Fibroblast of lung (primary cell): ENCODE results near the gene IGFBP2. TPM values are rescaled to one million over a fixed set of nuclear protein-coding genes. Genes with fewer than 3 reads are reported as not detected.
A peak's percentile ranks its signal among the peaks of the same experiment; 100 is the strongest.

ENCODE experiments used
- DNase-seq, 2 donors: peaks; one replicate each; pipeline versions ENCODE4 v3.0.0 to v3.0.0-alpha.2; 2010; ENCODE audit warnings: low read depth in 2 of 2
- H2AFZ ChIP-seq: 2 replicates; pipeline ENCODE4 v1.5.1; 2012; ENCODE audit warnings: low read length, control low read depth, inconsistent platforms
- H3K27ac ChIP-seq: 2 replicates; pipeline ENCODE4 v1.5.1; 2011; ENCODE audit warnings: low read length, control low read depth; ENCODE audit not compliant: insufficient read depth
- H3K27me3 ChIP-seq: 2 replicates; pipeline ENCODE4 v1.5.1; 2011; ENCODE audit warnings: mild to moderate bottlenecking, low read length; ENCODE audit not compliant: control insufficient read depth, insufficient read depth
- H3K36me3 ChIP-seq: 2 replicates; pipeline ENCODE4 v1.5.1; 2011; ENCODE audit warnings: low read length; ENCODE audit not compliant: control insufficient read depth, insufficient read depth
- H3K4me1 ChIP-seq: 2 replicates; pipeline ENCODE4 v1.5.1; 2011; ENCODE audit warnings: low read length; ENCODE audit not compliant: control insufficient read depth, insufficient read depth; ENCODE audit errors: extremely low read depth
- H3K4me2 ChIP-seq: 2 replicates; pipeline ENCODE4 v1.5.1; 2011; ENCODE audit warnings: low read length, control low read depth; ENCODE audit not compliant: insufficient read depth; ENCODE audit errors: extremely low read depth
- H3K4me3 ChIP-seq, 4 experiments: fragments of 200-600 bp in 1 of 4; sonication (generic) in 1 of 4; replicated peaks in 1 of 4; 2 replicates each; pipeline ENCODE4 v1.5.1; 2011 to 2016; ENCODE audit warnings: low read length in 4 of 4, low read depth in 3 of 4, mild to moderate bottlenecking in 3 of 4, control low read depth in 2 of 4, inconsistent platforms in 1 of 4, mixed read lengths in 1 of 4; ENCODE audit not compliant: insufficient read depth in 1 of 4; ENCODE audit errors: control extremely low read depth in 1 of 4
- H3K79me2 ChIP-seq: 2 replicates; pipeline ENCODE4 v1.5.1; 2012; ENCODE audit warnings: mild to moderate bottlenecking, low read length, inconsistent platforms; ENCODE audit not compliant: control insufficient read depth, insufficient read depth
- H3K9ac ChIP-seq: 2 replicates; pipeline ENCODE4 v1.5.1; 2011; ENCODE audit warnings: mild to moderate bottlenecking, low read length, control low read depth; ENCODE audit not compliant: insufficient read depth
- H3K9me3 ChIP-seq: 2 replicates; pipeline ENCODE4 v1.5.1; 2012; ENCODE audit warnings: low read depth, low read length; ENCODE audit not compliant: control insufficient read depth, insufficient read depth
- H4K20me1 ChIP-seq: 2 replicates; pipeline ENCODE4 v1.5.1; 2011; ENCODE audit warnings: low read length; ENCODE audit not compliant: control insufficient read depth, insufficient read depth; ENCODE audit errors: extremely low read depth
- EZH2 ChIP-seq: IDR thresholded peaks from 2 replicates; pipeline ENCODE4 v1.5.1; 2012; ENCODE audit warnings: low read length, control low read depth, mild to moderate bottlenecking; ENCODE audit errors: missing control alignments
- polyA plus RNA-seq, 2 donors: library from polyadenylated mRNA; depleted of rRNA in 1 of 2; stranded (reverse) in 1 of 2; unstranded in 1 of 2; fragments of >200 nt; gene quantifications; 2 replicates each; pipeline ENCODE4 v1.2.1, GENCODE V29; 2011 to 2012; ENCODE audit warnings: missing spikeins in 1 of 2
- total RNA-seq: library from RNA; depleted of rRNA; stranded (reverse); fragments of >200 nt; gene quantifications from 2 replicates; pipeline ENCODE4 v1.2.1, GENCODE V29; 2014
- TF ChIP-seq, protein P1 (sequence below), 2 donors: IDR thresholded peaks in 1 of 2; conservative IDR thresholded peaks in 1 of 2; 1 replicate in 1 of 2; 2 replicates in 1 of 2; pipeline ENCODE4 v1.5.1; 2011 to 2012; ENCODE audit warnings: low read length in 2 of 2, control low read depth in 1 of 2, inconsistent platforms in 1 of 2, low read depth in 1 of 2, mild to moderate bottlenecking in 1 of 2

IGFBP2 gene
- total and polyA plus RNA-seq, 2 donors (not counting 1 experiment from before 2014, with no cell fraction given), result 8.6 to 36.3 TPM

DNA sequence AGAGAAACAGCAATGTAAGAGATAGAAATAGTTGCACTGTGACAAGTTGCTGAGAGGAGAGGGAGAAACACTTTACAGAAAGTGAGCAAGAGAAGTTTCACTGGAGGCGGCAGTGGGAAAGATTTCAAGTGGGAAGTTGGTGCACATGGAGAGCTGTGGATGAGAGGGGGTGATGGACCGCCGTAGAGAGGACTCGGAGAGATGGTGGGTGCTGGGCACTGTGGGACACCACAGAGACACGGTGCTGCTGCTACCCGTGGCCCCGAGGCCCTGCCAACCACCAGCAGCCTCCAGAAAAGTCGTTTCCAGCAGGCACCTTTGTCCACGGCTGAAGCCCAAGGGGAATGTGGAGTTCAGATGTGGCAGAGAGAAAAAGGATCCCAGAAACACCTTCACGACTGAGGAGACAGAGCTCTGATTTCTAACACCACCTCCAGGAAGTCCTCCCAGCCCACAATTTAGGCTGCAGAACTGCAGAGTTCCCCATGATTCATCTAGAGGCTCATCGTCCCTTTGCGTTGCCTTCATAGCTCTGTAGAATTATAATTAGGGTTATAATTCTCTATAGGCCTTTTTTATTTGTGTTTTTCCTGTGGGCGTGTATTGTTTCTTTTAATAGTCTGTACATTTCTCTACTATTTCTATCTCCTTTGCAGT is 15.9 kb upstream of the IGFBP2 start:
- Histone ChIP-seq H3K27ac (no peak overlapping the region), H3K9me3 (no peaks in the 10 kb centered on the region), H3K4me1 (peaks cover 2% of the 10 kb centered on the region), H3K36me3 (no peaks in the 10 kb centered on the region), H3K79me2 (no peaks in the 10 kb centered on the region), H3K9ac (no peak overlapping the region), H4K20me1 (no peaks in the 10 kb centered on the region), H2AFZ (no peak overlapping the region), H3K4me3 (no peak overlapping the region), H3K27me3 (no peaks in the 10 kb centered on the region), H3K4me2 (no peak overlapping the region)
- no peak for DNase-seq
- no peak for TF ChIP-seq EZH2
- TF ChIP-seq, protein P1, sequence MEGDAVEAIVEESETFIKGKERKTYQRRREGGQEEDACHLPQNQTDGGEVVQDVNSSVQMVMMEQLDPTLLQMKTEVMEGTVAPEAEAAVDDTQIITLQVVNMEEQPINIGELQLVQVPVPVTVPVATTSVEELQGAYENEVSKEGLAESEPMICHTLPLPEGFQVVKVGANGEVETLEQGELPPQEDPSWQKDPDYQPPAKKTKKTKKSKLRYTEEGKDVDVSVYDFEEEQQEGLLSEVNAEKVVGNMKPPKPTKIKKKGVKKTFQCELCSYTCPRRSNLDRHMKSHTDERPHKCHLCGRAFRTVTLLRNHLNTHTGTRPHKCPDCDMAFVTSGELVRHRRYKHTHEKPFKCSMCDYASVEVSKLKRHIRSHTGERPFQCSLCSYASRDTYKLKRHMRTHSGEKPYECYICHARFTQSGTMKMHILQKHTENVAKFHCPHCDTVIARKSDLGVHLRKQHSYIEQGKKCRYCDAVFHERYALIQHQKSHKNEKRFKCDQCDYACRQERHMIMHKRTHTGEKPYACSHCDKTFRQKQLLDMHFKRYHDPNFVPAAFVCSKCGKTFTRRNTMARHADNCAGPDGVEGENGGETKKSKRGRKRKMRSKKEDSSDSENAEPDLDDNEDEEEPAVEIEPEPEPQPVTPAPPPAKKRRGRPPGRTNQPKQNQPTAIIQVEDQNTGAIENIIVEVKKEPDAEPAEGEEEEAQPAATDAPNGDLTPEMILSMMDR (conservative IDR thresholded peaks at IDR 0.05 in 1 of 2, IDR thresholded peaks at IDR 0.05 in 1 of 2; ENCODE audit: low read depth in 1 of 2, low read length in 2 of 2), result no peak

DNA sequence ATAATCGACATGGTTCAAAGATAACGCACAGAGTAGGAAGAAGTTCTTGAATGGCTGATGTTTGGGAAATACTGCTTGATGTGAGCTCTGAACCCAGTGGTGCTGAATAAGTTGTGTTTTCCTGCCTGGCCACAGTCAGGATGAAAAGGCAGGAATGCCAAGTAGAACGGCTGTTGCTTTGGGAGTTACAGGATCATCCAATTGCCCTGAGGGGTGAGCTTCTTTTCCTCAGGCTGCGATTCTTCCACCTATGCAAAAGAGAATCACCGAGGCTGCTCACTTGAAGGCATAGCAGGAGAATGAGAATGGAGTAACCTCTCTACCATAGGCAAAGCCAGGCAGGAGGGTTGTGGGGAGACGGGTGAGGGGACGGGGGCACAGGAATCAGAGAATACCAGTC is 14.4 kb upstream of the IGFBP2 start:
- Histone ChIP-seq H3K9me3 (no peaks in the 10 kb centered on the region), H3K9ac (no peak overlapping the region), H3K4me2 (no peak overlapping the region), H3K4me1 (peaks cover 2% of the 10 kb centered on the region), H3K27me3 (no peaks in the 10 kb centered on the region), H3K36me3 (no peaks in the 10 kb centered on the region), H3K27ac (no peak overlapping the region), H4K20me1 (no peaks in the 10 kb centered on the region), H3K4me3 (no peak overlapping the region), H3K79me2 (no peaks in the 10 kb centered on the region), H2AFZ (no peak overlapping the region)
- no peak for TF ChIP-seq EZH2
- TF ChIP-seq, protein P1 (conservative IDR thresholded peaks at IDR 0.05 in 1 of 2, IDR thresholded peaks at IDR 0.05 in 1 of 2; ENCODE audit: low read depth in 1 of 2, low read length in 2 of 2), result no peak
- DNase-seq, result no peak

DNA sequence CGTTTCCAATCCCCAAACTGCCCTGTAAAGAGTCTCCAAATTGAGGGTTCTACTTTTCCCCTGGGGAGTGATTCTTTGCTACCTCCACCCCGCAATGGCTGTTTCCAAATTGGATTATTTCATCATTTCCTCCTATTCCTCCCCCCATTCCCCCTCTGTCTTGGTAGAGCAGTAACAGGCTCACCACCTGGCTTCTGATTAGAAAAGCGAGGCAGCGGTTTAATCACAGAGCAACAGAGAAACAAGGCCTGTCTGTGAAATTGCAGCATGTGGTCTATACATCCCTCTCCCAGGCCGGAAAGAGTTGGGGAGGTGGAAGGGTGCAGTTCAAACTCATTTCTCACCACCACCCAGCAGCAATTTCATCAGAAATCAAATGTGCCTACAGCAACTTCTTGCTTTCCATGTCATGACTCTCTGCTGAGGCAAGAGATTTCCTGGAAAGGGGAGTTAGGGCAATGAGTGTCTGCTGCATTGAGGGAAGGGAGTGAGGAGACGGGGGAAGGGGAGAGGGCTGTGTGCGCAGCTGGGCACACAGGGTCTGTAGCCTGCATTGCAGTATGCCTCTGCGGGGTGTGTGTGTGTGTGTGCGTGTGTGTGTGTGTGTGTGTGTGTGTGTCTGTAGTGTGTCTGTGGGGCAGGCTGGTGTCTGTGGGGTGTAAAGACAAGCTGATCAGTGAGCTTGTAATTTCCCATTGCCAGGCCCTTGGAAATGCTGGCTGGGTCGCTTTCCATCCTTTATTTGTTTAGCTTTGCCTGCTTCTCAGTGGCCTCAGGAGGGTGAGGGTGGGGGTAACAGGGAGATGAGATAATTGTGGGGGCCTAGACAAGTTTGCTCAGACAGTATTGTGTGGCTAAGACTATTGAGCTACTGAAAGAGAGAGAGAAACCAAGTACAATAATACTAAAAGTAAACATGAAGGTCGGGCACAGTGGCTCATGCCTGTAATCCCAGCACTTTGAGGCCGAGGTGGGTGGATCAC is 13.5 kb upstream of the IGFBP2 start:
- Histone ChIP-seq H3K36me3 (no peaks in the 10 kb centered on the region), H3K79me2 (no peaks in the 10 kb centered on the region)

More for the DNA sequence above, 13.5 kb upstream of the IGFBP2 start:
- Histone ChIP-seq H3K4me1 (peaks cover 2% of the 10 kb centered on the region), H3K9me3 (no peaks in the 10 kb centered on the region), H2AFZ (no peak overlapping the region), H3K9ac (no peak overlapping the region), H3K4me3 (no peak overlapping the region), H3K27me3 (no peaks in the 10 kb centered on the region), H3K4me2 (no peak overlapping the region), H3K27ac (no peak overlapping the region), H4K20me1 (no peaks in the 10 kb centered on the region)
- peak; percentile 41 to 77 for DNase-seq
- TF ChIP-seq EZH2, result no peak
- TF ChIP-seq, protein P1 (conservative IDR thresholded peaks at IDR 0.05 in 1 of 2, IDR thresholded peaks at IDR 0.05 in 1 of 2; ENCODE audit: low read depth in 1 of 2, low read length in 2 of 2), result no peak
